Activated naive CD8-positive, alpha-beta T cell treated with anti-CD3 and anti-CD28 coated beads, Interleukin-2, amount 50 U/mL, for 16 hours (primary cell): ENCODE data around the gene SCRN2.

Source experiments
- DNase-seq: peaks from one replicate; pipeline ENCODE4 v3.0.0-alpha.2; 2020; ENCODE audit warnings: low read depth, low spot score

The SCRN2 gene

DNA sequence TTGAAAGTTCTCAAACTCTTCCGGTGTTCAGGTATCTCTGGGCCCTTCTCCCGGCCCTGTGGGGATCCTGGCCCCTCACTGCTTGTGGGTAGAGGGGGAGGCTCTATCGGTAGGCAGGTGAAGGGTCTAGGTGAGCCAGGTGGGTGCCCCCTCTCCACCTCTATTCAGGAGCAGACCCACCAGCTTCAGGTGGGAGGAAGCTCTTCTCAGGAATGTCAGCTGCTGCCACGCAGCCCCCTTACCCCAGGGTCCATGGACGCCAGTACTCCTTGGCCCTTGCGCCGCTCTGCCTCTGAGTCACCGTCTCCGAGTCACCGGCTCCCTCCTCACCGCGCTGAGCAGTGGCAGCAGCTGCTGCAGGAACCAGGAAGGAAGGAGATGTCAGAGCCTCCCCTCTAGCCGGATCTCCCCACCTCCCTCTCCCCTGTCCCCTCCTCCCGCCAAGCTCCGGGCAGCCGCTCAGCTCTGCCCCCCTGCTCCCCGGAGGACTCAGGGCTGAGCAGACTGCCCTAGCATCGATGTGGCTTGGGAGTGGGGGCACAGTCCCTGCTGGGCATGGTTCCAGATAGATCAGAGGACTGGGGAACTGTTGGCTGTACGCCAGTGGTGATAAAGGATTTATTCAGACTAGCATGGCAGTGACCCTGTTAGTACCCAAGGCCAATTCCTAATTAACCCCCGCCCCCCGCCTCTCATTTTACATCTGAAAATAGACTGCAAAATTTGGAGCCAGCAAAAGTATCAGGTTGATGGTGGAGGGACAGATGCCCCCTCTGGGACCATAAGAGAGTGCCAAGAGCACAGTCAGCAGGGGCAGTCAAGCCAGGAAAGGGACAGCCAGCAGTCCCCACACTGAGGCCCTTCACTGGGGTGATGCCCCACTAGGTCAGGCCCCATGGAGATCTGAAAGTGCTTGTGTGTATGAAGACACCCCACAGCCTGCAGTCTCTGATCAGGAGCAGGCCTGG is 19.4 kb downstream of the SCRN2 start, which contains the start of gene OSBPL7:
Gene OSBPL7 (minus strand): TSS at position 371 of the 968 bp plus-strand sequence. CDS start 1,516 bp downstream, outside the sequence.
- peak; percentile 41 for DNase-seq

DNA sequence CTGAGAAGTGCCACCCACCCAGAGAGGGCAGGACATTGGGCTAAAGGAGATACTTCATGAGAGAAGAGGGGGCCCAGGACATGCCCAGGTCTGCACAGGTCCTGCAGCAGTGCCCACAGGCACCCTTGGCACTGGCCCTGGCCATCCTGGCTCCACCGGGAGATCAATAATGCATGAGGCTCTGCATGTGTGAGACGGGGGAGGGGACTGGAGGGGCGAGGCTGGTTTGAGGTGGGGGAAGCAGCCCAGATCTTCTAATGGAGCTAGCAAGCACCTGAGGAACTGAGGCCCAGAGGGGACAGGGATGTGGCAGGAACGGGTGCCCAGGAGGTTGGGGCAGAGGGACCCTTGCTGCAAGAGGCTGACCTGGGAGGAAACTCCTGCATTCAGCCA is 20.0 kb downstream of the SCRN2 start:
- no peak for DNase-seq

DNA sequence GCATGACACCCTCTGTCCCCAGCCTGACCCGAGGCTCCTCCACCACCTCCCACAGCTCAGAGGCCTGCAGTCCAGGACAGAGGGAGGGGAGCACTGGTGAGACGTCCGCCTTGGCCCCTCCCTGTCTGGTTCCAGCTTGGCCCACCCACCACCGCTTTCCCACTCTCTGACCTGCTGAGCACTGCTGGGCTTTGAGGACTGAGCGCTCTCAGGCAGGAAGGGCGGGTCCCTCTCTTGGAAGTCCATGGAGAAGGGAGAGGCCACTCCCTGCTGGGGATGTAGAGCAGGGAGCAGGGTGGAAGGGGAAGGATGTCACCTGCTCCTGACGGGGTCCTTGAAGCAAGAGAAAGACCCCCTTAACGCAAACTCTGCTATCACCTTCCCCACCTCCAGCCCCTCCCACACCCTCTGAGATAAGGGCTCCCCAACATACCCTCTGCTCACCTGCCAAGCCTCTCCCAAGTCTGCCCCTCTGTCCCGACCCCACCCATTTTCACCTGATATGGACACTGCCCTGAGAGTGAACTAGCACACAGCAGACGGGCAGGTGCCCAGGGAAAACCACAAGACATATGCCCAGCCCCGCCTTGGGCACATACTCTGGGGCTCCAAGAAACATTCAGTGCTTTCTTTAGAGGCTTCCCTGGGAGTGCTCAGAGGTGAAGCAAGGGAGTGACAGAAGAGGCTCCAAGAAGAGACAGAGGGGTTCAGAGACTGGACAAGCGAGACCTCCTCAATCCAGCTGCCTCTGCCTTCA is 20.9 kb downstream of the SCRN2 start:
- DNase-seq = no peak

DNA sequence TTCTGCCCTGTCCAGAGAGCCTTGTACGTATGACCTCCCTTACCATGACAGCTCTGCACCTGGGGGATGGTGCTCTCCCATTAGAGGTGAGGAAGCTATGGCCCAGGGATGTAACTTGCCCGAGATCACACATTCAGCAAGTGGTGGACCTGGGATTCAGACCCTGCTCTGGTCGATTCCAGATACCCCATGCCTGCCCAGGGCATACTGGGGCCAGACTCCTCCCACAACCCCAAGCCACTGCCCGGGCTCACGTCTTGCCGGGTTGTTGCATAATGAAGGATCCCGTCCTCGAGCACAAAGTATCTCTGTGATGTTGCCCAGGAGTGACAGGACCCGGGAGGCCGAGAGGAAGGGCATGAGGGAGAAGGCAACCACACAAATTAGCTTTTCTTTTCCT is 21.6 kb downstream of the SCRN2 start:
- no peak for DNase-seq

DNA sequence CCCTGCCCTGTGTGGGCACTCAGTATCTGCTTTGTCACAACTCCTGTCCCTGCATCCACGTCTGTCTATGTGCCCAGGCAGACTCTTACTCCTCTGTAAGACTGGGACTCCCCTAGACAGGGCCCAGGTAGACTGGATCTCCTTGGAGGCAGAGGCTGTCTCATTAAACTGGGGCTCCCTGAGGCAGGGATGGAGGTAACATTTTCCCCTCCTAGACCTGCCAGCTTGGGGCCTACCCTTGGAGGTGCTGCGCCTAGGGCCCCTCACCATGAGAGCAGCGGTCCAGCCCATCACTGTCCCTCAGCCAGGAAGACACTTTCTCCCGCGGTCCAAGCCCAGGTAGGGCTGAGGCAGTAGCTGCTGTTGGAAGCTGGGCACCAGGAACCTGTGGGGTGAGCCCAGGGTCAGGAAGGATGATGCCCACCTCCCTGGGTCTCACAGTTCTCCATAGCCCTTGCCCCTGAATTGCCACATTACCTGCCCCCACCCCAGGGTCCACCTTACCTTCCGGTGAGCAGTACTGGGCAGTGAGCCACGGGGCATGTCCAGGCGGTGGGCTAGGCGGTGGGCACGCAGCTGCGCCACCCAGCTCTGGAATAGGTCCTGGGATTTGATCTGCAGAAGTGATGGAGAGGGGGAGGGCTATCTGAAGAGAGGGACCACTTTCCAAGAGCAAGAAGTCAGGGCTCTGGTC is 22.9 kb downstream of the SCRN2 start:
- DNase-seq = no peak

DNA sequence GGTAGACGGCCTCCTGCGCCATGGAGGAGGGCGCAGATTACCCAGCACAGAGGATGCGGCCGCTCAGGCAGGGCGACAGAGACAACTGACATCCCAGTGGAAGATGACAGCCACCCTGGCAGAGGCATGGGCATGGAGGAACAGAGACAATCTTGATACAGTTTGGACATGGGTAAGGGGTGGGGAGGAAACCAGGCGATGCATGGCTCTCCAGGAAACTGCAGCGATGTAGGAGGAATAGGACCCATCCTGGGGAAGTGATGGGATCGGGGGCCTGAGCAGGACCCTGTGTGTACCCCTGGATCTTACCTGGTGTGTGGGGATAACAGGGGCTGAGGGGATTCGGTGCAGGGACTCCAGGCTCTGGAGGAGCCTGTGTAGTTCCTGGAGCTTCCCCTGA is 24.1 kb downstream of the SCRN2 start:
- DNase-seq = no peak

DNA sequence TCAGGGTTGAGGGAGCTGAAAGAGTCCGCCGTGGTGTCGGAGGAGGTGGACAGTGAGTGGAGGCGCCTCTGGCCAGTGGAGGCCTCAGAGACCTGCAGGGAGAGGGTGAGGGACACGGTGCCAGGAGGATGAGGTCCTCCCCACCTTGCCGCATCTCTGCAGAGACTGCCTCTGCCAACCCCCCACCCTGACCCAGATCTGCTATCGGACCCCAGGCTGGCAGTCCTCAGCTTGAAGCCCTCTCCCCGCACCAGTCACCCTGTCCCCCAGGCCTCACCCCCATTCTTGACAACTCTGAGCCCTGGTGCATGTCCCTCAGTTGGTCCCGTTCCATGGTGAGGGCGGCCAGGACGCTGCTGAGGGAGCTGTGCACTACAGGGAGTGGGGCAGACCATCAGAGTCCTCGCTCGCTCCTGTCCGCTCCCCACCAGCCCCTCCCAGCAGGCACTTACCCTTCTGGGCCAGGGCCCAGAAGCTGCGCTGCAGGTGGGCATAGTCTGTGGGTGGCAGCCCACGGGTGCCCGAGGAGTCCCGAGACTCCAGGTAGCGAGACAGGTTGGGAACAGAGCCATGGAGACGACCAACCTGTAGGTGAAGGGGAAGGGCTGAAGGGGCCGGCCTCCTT is 24.9 kb downstream of the SCRN2 start:
- DNase-seq = no peak

DNA sequence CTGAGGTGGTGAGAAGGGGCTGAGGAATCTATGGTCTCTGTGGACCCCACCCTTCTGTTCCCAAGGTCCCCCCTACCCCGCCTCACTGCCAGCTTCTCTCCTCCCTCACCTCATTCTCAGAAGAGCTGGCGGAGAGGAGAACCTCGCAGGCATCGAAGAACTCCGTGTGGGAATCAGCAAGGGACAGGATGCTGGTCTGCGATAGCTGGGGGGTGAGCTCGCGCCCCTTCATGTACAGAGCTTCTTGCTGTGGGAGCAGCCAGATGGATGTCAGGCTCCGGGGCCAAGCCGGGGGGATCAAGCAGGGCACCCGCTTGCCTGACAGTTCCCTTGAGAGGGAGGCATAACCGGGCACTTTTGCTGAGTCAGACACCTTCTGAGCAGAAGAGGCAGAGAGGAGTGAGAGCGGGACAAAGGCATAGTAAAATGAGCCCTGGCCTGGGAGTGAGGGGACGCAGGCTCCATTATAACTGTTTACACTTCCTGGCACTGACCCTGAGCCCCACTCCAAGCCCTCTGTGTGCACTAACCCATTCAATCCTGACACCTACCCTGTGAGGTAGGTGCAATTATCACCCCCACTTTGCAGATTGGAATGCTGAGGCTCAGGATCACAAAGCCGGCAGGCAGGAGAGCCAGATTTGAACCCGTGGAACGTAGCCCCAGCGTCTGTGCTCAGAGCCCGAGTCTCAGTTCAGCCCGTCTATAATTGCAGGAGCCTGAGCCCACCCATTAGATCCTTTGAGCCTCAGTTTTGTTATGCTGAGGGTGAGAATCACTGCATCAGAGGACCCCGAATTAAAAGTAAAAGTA is 25.8 kb downstream of the SCRN2 start:
- no peak for DNase-seq

DNA sequence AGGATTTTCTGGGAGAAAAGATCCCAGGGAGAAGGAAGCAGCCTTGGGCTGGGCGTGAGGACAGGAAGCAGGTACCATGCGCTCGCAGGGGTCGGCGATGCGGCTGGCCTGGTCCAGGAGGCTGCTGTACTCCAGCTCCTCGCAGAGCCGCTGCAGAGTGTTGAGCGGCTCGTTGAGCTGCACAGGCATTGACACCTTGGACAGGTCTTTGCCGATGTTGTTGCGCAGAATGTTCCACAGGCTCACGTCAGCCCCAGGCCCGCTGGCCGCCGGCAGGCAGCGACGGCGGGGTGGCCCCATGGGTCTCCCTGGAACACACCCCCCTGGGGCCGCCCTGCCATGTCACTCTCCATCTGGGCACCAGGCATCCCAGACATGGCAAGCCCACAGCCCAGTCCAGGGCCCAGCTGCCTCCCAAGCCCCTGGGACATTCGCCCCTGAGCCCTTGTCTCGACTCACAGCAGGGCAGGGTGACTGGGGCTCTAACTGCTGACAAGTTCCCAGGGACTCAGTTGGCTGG is 27.5 kb downstream of the SCRN2 start:
- no peak for DNase-seq

DNA sequence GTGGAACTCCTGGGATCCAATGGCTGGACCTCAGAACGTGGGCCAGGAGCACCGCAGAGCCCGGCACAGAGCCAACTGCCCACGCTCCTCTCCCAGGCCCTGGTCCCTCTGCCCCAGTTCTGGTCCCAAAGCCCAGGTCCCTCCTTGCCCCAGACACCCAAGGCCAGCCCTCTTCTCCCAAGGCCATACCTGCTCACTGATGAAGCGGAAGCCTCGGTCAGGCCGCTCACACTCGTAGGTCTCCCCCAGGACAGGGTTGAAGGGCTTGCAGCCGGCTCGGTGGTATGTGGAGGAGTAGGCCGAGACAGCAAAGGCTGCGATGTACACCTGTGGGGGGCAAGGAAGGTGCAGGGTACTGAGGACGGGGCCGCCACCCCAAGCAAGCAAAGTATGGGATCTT is 28.0 kb downstream of the SCRN2 start:
- DNase-seq = no peak

DNA sequence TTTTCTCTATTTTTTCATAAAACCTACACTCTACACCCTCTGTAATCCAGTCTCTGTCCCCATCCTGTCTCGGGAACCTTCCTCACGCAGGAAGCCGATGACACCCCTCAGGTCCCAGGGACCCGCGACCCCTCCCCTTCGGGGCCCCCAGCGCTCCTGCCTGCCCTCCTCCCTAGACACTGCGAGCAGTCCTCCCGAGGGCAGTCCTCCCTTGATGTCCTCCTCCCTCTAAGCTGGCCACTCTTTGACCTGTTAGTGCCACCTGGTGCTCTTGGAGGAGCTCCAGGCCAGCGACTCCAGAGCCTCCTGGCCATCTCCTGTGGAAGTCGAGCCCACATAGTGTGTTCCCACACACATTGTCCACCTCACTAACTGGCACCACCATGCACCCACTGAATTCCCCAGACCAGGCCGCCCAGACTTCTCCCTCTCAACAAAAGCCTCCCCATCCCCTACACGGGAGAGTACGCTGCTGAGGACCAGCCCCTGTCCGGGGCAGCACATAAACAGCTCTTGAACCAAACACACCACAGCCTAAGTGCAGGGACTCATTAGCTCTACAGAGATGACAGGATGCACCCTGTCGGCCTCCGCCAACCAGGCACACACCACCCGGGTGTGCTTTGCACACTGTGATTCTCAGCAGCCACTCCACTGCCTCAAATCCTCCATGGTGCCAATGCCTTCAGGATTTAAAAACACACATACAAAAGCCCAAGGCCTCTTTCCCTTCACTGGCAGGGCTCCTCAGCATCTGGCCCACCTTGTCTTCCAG is 28.7 kb downstream of the SCRN2 start:
- no peak for DNase-seq

DNA sequence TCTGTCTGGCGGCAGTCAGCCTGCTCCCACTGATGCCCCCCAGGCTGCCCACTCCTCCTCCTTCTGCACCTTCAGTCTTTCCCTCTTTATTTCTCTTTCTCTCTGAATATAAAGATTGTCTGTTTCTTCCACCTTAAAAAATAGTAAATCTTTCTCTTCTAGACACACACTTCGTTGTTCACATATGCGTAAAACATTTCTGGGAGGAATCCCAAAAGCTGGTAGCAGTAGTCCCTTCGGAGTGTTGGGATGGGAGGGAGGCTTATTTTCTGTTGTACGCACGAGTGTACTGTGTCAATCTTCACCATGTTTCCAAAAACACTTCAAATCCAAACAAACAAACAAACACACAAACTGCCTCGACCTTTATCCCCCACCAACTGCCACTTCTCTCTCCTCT is 29.4 kb downstream of the SCRN2 start:
- no peak for DNase-seq

DNA sequence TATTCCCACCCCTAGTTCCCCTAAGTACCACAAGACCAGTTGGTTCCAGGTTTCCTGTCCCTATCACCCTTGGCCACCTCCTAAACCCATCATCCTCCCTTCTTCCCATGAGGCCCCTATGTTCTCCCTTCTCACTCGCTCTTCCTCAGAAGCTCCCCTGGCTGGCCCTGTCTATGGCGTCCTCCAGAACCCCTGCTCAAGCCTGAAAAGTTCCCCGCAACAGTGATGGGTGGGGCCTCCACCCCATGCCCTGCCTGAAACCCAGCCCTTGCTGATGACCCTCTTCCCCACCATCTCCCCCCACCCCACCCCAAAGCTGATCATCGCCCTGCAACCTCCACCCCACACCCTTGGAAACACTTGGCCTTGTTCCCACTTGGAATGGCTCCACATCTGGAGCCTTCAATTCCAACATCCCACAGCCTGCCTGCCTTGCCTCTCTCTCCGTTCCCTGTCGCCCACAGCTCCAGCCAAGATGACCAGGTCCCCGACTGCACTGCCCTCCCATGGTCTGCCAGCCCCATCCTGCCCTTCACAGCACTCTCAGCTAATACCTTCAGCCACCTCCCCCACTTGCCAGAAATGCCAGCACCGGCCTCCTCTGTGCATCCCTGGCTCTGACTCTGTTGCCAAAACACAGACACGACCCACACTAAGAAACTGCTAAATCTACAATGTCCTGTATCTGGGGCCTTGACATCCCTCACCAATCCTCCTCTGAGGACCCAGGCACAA is 30.0 kb downstream of the SCRN2 start:
- DNase-seq = no peak

DNA sequence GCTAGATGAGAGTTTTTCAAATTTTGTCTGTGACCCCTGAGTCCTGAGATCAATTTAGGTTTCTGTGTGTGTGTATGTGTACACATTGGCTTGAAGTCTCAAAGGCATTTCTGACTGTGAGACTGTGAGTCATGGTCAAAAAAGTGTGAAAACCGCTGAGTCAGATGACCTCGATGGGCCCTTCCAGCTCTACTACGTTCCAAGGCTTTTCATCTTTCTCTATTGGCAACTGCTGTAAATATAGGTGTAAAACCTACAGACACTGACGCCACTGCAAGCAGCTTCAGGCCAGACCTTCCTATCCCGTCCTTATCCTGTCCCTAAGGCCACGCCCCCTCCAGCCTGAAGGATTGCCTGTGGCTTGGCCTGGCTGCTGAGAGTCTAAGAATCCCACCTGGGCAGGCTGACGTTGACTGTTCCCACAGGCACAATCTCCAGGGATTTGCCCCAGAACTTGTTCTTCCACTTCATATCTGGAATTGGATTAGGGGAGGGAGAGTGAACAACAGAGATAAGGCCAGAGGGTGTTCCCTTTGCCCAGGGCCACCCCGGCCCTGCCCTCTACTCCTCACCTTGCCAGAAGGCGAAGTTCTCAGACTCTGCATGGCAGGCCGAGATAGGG is 30.8 kb downstream of the SCRN2 start:
- DNase-seq = no peak

DNA sequence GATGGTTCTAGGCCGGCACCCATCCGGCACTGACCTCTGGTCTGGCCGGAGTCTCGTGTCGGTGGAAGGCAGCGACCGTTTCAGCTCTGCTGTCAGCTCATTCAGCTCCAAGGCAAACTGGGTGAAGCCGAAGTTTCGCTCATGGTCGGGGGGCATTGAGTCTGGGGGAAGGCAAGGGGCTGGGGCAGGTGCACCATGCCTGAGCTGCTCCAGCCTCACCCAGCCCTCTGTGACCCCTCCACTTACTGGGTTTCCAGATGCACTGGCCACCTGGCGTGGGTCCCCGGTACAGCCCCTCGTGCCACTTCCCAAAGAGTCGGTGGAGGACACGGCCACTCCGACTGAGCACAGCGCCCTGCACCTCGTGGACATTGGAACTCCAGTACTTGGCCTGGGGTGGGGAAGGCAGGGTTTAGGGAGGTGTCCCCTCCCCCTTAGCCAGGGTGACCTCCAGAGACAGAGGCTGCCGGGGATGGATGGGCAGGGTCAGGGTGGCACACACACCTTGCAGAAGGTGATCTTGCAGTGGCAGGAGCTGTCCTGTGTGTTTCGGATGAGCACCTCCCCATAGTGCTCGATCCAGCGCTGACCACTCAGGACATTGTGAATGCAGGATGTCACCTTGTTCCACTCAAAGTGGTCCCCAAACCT is 32.1 kb downstream of the SCRN2 start:
- no peak for DNase-seq

DNA sequence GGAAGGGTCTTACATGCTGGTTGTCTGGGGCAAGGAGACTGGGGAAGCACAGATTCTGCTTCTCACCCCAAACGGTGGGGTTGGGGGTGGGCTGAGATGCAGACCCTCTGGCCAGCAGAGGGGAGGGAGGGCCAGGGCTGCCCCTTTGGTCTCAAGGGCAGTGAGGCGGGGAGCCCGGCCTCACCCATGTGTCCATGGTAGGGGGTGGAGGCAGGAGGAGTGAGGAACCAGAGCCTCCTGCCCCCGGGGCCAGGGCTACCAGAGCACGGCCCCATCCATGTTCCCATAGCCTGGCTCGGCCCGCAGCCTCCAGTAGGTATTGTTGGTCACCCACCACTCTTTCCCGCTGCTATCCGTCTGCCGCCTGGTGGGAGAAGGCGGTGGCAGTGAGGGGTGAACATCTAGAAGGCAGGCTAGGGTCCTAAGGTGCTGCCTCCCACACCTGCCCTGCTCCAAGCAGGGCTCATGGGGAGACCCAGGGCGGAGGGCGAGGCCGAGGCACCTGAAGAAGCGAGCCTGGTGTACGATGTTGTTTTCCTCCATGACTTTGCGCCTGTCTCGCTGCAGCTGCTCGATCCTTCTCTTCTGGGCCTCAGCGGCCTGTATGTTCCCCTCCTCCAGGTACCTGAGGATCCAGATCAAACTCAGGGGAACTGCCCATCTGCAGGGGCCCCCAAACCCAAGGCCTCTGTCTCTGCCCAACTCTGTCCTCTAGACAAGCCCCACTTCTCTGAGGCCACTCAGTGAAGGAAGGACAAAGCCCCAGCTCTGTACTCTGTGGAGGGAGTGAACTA is 32.8 kb downstream of the SCRN2 start:
- DNase-seq = no peak

DNA sequence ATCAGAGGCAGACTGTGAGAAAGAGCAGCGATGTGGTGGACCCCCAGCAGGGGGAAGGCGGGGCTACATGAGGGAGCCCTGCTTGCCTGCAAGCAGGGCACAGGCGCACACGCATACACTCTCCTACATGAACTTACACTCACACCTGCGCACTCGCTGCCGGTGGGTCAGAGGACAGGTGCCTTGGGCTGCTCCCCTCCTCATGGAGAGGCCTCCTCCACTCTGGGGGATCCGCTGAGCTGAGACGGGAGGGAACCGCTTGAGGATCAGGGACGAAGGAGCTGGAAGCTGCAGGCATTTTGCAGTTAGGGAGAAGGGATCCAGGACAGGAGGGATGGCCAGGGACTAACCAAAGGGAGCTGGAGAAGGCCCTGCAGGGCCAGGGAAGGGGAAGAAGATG is 33.7 kb downstream of the SCRN2 start:
- no peak for DNase-seq
